ENCODE measurements around the gene RPS6KA2.
"Not testable (repeated sequence)": the region's sequence is repeated elsewhere in the genome, so short reads cannot be mapped to it uniquely, and the experiment has no call there.

Gene RPS6KA2

DNA sequence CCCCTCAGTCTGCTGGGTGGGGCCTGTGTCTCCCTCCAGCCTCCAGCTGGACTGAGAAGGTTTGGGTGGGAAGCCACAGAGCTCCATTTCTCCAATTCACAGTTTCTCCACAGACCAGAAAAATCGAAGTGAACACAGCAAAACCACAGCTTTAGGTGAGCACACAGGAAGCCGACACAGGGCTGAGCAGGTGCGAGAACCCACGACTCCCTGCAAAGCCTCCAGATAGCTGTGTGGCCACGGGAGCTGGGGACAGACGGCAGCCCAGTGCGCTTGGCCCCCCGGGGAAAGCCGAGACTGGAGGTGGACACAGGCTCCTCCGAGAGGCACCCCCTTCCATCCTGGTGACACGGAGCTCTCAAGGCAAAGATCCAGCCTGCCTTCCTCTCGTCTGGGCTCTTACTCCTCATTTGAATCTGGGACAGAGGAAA is 215.3 kb downstream of the RPS6KA2 start:
- DNase-seq: no peak

DNA sequence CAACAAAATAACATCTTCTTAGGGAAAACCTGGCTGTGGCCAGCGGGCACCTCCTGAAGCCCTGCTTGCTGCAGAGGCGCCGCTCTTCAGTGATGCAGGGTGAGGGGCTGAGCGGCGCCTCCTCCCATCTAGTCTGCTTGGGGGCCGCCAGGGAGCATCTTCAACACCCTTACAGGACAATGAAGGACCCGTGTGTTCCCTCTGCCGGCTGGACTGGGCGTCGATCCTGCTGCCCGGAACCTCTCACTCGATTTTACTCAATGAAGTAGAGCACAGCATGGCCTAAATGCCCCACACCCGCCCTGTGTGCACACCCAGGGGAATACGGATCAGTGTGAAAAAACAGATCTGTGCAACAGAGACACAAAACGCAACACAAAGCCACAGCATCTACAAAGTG is 215.8 kb downstream of the RPS6KA2 start:
- DNase-seq: no peak

DNA sequence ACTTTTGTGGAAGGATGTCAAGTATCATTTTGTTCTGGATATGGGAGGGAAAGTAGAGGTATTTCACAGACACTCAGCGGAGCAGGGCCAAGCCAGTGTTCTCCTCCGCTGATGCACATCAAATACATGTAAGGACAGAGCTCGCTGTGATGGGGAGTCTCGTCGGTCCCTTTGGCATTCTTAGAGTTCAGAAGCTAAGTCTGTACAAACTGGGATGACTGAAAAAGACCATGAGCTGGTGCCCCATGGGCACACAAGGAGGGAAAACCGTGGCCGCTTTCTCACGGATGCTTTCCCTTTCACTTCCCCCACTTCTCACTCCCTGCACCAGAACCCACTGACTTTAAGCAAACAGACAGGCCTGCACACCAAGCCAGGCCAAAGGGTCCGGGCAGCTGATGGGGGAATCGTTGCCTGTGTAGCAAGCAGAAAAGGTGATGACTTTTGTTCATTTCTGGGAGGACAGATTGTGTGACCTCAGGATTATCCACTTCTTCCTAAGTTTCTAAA is 216.6 kb downstream of the RPS6KA2 start:
- no peak for DNase-seq

DNA sequence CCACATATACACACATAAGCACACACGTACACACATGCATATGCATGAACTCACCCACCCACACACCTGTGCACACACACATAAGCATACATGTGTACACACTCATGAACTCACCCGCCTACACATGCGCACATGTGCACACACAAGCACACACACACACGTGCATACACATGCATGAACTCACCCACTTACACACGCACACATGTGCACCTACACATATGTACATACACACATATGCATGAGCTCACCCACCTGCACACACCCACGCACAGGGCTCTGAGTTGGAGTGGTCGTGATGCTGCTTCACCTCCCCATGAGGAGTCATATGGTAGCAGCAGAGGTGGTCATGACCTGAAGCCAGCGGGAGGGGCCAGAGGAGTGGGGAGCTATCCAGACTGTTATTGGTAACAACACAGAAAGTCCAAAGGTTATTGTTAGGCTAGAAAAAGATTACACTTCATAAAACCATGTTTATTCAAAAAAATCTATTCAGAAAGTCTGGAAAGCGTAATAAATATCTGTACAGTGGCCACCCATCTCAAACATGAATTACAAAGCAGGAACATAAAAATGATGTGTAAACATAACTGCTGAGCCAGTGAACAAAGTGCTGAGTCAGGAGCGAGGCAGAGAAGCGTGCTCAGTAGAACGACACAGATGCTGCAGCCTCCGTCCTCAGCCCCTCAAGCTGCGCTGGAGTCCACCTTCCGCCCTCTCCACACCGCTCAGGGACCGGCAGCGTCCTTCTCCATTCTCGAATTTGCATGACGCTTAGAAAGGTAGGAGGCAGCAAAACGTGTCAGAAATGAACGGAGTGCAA is 217.9 kb downstream of the RPS6KA2 start:
- no peak for DNase-seq

DNA sequence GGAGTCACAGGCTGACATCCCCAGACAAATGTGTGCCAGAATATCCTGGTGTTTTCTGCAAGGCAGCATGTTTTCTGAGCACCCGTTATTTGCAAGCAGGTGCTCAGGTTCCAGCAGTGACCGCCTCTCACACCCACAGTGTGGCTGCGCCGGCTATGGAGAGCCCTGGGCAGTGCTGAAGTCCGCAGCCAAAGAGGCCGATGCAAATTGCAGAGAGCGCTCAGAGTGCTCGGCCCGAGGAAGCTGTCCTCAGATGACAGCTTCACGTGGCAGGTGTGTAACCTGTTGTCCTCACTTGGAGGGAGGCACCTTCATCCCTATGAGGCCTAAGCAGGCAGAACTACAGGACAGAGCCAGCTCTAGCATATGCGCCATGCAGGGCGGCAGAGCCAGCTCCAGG is 220.9 kb downstream of the RPS6KA2 start:
- DNase-seq: no peak

DNA sequence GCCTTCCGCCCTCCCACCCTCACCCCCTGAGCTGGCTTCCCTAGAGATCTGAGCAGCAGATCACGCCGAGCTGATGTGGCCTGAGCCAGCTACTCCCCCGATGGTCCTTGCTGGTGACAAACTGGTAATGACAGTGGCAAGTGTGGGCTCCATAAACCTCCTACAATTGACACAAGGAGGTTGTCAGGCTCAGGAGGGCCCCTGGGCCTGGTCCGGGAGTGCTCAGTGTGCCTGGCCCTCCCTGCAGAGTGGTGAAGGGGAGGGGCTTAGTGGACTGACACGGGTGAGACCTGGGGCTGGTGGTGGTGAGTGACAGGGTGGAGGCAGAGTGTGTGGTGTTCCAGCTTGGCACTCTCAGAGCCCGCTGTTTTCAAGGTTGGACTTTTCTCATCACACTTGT is 221.7 kb downstream of the RPS6KA2 start:
- DNase-seq: no peak

DNA sequence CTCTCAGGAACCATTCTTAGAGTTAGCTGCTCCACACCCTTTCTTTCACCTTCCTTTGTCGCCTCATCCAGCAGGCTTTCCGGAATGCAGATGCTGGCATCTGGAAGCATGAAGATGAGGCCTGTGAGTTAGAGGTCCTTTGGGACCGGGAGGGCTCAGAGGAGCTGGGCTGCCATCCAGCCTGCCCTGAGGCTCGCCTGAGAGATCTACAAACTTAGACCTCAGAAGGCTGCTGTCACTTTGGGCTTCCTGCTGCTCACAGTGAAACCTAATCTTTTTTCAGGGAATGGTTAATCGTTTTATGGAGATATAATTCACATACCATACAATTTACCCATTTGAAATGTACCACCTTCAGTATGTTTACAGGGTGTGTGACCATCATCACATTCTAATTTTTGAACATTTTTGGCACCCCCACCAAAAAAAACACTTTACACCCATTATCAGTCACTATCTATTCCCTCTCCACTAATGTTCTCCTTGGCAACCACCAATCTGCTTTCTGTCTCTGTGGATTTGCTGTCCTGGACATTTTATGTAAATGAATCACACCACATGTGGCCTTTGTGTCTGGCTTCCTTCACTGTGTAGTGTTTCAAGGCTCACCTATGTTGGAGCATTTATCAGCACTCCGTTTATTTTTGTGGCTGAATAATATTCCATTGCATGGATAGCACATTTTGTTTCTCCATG is 224.3 kb downstream of the RPS6KA2 start:
- DNase-seq: no peak

DNA sequence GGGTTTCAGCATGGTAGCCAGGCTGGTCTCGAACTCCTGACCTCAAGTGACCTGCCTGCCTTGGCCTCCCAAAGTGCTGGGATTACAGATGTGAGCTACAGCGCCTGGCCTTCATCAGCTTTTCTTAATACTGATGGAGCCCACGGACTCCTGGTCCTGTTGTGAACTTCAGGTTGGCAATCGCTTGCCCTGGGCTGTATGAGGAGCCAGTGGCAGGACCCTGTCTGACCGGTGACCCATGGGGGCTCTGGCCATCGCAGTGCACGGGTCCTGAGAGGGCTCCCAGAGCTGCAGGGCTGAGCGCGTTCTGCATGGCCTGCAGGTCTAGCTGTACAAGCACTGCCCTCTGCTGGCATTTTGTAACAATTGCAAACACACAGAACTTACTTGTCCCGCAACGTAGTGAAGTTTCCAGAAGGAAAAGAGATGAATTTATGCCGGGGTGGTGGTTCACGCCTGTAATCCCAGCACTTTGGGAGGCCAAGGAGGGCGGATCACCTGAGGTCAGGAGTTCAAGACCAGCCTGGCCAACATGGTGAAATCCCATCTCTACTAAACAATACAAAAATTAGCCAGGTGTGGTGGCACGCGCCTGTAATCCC is 226.3 kb downstream of the RPS6KA2 start:
- DNase-seq: peak; percentile 25

DNA sequence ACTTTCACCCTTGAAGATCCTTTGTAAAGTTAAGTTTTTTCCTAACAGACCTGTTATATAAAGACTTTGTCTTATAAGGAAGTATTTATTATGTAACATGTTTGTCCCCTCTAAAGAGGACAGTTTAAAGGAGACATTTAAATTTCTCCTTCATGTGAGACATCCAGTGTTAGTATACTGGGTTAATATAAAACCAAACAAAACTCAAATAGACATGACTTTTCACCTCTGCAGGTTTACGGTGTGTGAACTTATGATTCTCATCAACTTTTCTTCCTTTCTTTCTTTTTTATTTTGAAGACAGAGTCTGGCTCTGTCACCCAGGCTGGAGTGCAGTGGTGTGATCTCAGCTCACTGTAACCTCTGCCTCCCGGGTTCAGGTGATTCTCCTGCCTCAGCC is 226.9 kb downstream of the RPS6KA2 start:
- DNase-seq: no peak

DNA sequence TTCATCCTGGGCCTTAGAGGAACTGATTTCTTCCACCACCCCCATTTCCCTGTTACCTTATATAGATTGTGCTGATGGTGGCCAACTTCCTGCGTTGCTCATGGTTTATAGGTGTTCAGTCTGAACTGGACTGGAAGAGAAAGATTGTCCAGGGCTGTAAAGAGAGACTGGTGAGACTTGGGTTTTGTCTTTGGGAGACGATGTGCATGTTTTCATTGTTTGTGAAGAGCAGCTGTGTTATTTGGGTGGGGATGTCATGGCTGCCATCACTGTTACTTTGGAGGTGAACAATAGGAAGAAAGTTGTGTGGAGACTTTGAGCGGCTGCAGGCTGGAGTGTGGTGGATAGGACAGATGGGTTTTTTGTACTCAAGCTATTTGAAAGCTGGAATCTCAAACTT is 228.7 kb downstream of the RPS6KA2 start:
- DNase-seq: no peak

DNA sequence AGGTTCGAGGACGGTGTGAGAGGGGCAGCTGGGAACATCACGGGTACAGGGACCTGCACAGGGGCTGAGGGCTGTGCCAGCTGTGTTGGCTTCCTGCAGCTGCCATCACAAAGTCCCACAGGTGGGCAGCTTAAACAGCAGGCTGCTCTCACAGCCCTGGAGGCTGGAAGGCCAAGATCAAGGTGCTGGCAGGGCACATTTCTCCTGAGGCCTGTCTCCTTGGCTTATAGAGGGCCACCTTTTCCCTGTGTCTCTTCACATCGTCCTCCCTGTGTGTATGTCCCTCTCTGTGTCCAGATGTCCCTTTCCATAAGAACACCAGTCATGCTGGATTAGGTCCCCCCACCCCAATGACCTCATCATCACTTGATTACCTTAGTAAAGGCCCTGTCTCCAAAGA is 229.2 kb downstream of the RPS6KA2 start:
- no peak for DNase-seq

DNA sequence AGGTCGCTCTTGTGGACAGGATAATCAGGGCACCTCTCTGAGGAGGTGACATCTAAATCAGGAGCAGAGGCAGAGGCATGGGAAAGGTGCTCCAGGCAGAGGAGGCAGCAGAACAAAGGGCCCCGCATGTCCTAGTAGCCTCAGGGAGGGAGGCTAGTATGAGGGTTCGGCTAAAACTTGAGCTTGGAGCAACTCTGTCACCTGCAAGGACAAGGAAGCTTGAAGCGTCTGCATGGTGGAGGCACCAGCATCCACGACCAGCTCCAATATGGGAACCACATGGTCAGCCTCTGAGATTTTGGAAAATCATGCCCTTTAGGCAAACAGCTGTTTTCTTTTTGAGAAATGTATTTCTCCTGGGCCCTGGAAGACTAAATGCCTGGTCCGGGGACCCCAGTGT is 231.3 kb downstream of the RPS6KA2 start:
- DNase-seq: no peak

DNA sequence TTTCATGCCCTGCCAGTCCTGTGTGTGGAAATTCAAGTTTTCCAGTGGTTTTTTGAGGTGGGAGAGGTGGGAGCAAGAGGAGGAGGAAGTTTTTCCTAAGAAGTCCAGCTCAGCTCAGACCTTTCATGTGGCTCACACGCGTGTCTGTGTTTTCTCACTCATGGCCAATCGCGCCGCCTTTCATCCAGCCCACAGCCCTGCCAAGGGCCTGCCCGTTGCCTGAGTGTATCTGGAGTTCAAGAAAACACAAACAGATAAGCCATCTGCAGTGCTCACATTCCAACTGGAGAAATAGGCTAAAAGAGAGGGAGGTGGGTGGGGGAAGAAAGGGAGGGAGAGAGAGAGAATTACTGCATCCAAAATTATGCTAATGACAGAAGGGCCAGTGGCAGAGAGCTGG is 231.7 kb downstream of the RPS6KA2 start:
- no peak for DNase-seq

DNA sequence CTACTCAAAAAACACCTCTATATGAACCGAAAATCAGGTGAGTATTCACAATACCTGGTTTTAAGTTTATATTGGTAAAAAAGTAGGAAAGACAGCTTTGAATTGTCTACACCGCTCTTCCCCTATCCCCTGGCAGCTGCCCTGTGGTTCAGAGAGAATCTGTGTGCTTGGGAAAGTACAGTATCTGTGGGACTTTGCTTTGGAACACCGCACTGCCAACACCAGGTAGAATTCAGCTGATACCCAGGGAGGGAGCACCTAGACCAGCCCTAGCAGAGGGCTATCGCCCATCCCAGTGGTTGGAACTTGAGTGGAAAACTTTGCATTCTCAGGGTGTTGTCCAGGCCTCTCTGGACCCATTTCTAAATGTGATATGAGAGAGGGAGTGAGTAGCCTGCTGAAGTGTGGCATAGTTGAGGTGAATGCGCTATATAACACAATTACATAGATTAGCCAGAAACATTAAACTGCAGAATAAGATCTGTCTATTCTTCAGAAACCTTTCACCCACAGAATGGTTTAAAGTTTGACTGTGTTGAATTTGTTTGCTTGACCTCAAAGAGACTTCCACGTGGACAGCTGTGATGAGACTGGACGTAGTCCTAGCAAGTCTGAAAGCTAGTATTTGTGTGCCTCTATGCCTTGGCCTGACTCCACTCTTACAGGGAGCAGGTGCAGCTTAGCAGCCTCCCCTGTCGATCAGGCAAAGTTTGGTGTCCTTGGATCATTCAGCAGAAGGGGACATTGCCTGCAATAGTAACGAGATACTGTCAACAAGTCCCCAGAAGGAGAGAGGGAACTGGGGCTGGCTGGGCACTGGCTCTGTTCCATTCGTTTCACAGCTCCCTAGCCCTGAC is 232.8 kb downstream of the RPS6KA2 start:
- DNase-seq: no peak

DNA sequence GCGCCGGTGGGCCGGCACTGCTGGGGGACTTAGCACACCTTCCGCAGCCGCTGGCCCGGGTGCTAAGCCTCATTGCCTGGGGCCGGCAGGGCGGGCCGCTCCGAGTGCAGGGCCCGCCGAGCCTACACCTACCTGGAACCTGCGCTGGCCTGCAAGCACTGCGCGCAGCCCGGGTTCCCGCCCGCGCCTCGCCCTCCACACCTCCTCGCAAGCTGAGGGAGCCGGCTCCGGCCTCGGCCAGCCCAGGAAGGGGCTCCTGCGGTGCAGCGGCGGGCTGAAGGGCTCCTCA is 233.6 kb downstream of the RPS6KA2 start:
- DNase-seq: no peak

DNA sequence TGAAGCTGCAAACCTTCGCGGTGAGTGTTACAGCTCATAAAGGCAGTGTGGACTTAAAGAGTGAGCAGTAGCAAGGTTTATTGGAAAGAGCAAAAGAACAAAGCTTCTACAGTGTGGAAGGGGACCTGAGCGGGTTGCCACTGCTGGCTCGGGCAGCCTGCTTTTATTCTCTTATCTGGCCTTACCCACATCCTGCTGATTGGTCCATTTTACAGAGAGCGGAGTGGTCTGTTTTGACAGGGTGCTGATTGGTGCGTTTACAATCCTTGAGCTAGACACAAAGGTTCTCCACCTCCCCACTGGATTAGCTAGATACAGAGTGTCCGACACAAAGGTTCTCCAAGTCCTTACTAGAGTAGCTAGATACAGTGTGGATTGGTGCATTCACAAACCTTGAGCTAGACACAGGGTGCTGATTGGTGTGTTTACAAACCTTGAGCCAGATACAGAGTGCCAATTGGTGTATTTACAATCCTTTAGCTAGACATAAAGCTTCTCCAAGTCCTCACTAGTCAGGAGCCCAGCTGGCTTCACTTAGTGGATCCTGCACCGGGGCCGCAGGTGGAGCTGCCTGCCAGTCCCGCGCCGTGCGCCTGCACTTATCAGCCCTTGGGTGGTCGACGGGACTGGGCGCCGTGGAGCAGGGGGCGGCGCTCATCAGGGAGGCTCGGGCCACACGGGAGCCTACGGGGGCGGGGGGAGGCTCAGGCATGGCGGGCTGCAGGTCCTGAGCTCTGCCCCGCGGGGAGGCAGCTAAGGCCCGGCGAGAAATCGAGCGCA is 234.1 kb downstream of the RPS6KA2 start:
- DNase-seq: not testable (repeated sequence)

DNA sequence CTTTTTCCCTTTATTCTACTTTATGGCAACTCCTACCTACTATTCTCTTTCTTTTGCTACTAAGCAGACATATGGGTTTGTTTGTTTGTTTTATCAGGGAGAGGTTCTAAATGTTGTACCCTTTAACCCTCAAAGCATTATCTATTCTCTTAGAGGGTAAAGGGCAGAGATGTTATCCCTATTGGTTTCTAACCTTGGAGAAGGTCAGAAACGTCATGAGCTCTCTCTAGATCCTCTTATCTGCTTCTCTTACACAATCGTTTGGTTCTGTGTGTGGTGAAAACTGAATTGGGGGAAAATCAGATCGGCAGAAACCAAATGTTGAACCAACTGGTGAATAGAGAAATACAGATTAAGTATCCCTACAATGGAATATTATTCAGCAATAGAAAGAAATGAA is 237.9 kb downstream of the RPS6KA2 start:
- DNase-seq: no peak

DNA sequence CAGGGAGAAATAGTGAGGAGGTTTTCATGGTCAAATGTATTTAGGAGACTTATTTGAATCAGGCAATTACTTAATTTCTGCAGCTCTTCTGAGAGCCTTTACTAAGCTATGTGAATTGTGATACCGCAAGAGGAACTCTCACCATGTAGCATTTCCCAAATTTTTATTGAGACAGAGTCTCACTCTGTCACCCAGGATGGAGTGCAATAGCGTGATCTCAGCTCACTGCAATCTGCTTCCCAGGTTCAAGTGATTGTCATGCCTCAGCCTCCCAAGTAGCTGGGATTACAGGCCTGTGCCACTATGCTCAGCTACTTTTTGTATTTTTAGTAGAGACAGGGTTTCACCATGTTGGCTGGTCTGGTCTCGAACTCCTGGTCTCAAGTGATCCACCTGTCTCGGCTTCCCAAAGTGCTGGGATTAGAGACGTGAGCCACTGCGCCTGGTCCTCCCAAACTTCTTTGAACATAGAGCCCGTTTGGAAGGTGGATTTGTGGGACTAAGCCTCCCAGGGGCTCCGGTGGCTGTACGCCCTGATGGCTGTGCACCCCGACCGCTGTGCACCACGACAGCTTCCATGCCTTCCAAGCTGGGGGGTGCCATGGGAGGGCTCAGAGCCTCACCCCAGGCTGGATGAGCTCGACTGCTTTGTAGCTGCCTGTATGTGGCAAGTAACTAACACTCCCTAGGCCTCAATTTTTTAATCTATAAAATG is 238.6 kb downstream of the RPS6KA2 start:
- no peak for DNase-seq

DNA sequence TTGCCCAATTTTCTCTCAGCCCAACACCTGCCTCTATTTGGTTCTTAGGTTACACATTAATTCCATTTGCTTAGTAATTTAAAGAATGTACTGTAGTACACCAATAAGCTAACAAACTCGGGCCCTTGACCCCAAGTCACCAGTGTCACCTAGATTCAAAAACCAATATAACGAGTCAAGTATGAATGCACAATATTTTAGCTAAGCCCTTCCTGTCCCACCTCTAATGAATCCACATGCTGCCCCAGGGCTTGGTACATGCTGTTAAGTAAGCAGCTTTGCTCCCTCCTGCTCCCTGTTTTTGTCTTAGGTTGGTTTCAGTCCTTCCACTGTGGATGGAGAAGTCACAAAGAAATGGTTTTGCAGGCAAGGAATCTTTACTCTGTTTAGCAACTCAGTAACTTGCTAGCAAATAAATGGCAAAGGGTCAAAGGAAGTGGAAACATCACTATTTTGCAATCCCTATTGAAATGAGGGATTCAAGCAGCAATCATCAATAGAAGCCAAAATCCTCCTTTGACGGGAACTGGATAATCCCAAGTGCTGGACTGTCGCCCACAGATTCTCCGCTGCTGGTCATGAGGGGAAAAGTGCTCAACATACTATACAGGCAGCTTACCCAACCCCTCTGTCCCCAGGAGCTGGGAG is 239.3 kb downstream of the RPS6KA2 start:
- DNase-seq: no peak

DNA sequence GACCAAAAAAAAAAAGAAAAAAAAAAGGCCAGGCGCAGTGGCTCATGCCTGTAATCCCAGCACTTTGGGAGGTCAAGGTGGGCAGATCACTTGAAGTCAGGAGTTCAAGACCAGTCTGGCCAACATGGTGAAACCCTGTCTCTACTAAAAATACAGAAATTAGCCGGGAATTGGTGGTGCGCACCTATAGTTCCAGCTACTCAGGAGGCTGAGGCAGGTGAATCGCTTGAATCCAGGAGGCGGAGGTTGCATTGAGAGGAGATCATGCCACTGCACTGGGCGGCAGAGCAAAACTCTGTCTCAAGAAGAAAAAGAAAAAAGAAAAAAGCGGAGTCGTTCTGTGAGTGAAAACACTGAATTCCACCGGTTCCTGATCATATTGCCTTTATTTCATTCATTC is 240.0 kb downstream of the RPS6KA2 start:
- DNase-seq: not testable (repeated sequence)

DNA sequence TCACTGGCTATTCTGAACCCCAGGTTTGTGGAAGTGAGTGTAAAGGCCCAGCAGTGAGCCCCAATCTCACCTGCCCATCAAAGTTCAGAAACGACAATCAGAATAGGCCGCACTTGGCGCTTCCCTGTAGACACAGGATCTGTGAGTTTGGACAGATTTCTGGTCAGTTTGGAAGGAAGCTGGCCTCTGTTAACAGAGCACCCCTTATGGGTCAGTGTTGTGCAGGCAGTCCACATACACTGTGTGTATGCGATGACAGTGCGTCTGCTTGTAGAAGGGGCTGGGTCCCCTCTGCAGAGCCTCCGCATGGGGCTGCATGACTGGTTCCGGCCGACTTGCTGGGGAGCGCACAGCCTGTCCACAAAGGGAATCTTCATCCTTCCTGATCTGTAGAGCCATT is 240.9 kb downstream of the RPS6KA2 start:
- no peak for DNase-seq
